ENCODE measurements around the gene PRIMPOL. TPM values are rescaled to one million over a fixed set of nuclear protein-coding genes. Genes with fewer than 3 reads are reported as not detected.

PRIMPOL gene
- total and polyA plus RNA-seq, 9 of the 15 experiments (the other 6 are each of a cell fraction or from before 2014, with no cell fraction given) = 11.0 to 32.0 (median 16.1) TPM

GRCh38 chr4:184684491-184685189 is 35.1 kb downstream of the PRIMPOL start (continued):
- no peak; the same call in 1 of the 2 replicates for TF ChIP-seq EZH2 (IDR thresholded peaks at IDR 0.05; ENCODE audit: borderline replicate concordance, low read depth, low read length)
- no peak for TF ChIP-seq HDGF (IDR thresholded peaks at IDR 0.05)
- peak; percentile 63 for TF ChIP-seq RBBP5 (IDR thresholded peaks at IDR 0.05; ENCODE audit: borderline replicate concordance, insufficient read depth, low read length, poor library complexity, severe bottlenecking)
- no peak for TF ChIP-seq ZBTB12 (CRISPR knock-in tag; IDR thresholded peaks at IDR 0.05)
- no peak for TF ChIP-seq FOS (IDR thresholded peaks at IDR 0.05; ENCODE audit: extremely low read depth, insufficient read length)
- no peak for TF ChIP-seq ZNF143 (CRISPR knock-in tag; IDR thresholded peaks at IDR 0.05)
- peak; percentile 84; the same call in 1 of the 2 replicates for TF ChIP-seq ZNF197 (CRISPR knock-in tag; IDR thresholded peaks at IDR 0.05; ENCODE audit: low read depth)
- no peak for TF ChIP-seq ID3 (CRISPR knock-in tag; IDR thresholded peaks at IDR 0.05)
- TF ChIP-seq ID3 (tag; IDR thresholded peaks at IDR 0.05) = peak; percentile 81; the same call in 1 of the 2 replicates
- TF ChIP-seq USF1 (CRISPR knock-in tag; IDR thresholded peaks at IDR 0.05) = no peak
- peak; percentile 88 to 99 for TF ChIP-seq RCOR1 (IDR thresholded peaks at IDR 0.05; ENCODE audit: borderline replicate concordance in 1 of 2, low read depth in 2 of 2, low read length in 2 of 2)
- no peak for TF ChIP-seq POLR3G (IDR thresholded peaks at IDR 0.05; ENCODE audit: extremely low read depth, insufficient read length, insufficient replicate concordance)
- no peak for TF ChIP-seq CTCFL (IDR thresholded peaks at IDR 0.05; ENCODE audit: borderline replicate concordance, insufficient read depth, low read depth, low read length, poor library complexity, severe bottlenecking)
- TF ChIP-seq POU5F1 (IDR thresholded peaks at IDR 0.05; ENCODE audit: borderline replicate concordance, low read depth, low read length, partially characterized antibody) = no peak
- no peak for TF ChIP-seq HIVEP1 (CRISPR knock-in tag; IDR thresholded peaks at IDR 0.05)
- TF ChIP-seq ARID1B (IDR thresholded peaks at IDR 0.05) = peak; percentile 100

Data from K562 (cell line).